Panc1 (cell line): Measurements from ENCODE around the gene CYP4A11. TPM values are rescaled to one million over a fixed set of nuclear protein-coding genes. Genes with fewer than 3 reads are reported as not detected.

Experiments used
- ATAC-seq: fragments of 200-7000 bp; cut with Tn5 transposase; 2 replicates; pipeline ENCODE4 v1.9.1; 2020; ENCODE audit warnings: mild to moderate bottlenecking, moderate library complexity
- BruUV-seq: library from RNA; stranded (reverse); fragments of 400-500 nt; replicated peaks from 2 replicates; lab custom pipeline; 2021; lab: Mats Ljungman, UMichigan
- CTCF ChIA-PET: fragments of 300-600 bp; sonication (Branson Sonifier 250); formaldehyde crosslinking; loops from one replicate; lab custom pipeline; 2022; ENCODE audit warnings: antibody characterized with exemption; lab: Charles Lee
- POLR2A ChIA-PET: fragments of 300-600 bp; sonication (Branson Sonifier 250); formaldehyde crosslinking; loops from one replicate; lab custom pipeline; 2022; ENCODE audit warnings: antibody characterized with exemption; lab: Charles Lee
- DNase-seq: peaks from one replicate; pipeline ENCODE4 v3.0.0-alpha.2; 2010; ENCODE audit warnings: low read depth, low spot score
- H3K27ac ChIP-seq: 2 replicates; pipeline ENCODE4 v1.5.1; 2011; ENCODE audit warnings: mild to moderate bottlenecking, low read length, inconsistent platforms
- H3K27me3 ChIP-seq: fragments of 200-500 bp; sonication (Bioruptor generic); 2 replicates; pipeline ENCODE4 v1.6.0; 2014; ENCODE audit warnings: low read length, inconsistent platforms; ENCODE audit not compliant: control insufficient read depth, insufficient read depth
- H3K36me3 ChIP-seq: fragments of 200-500 bp; sonication (Bioruptor generic); 2 replicates; pipeline ENCODE4 v1.5.1; 2014; ENCODE audit warnings: inconsistent platforms, mild to moderate bottlenecking, low read length, moderate library complexity; ENCODE audit not compliant: control insufficient read depth, insufficient read depth
- H3K4me1 ChIP-seq: 2 replicates; pipeline ENCODE4 v1.5.1; 2011; ENCODE audit warnings: inconsistent platforms, mild to moderate bottlenecking, low read length, moderate library complexity; ENCODE audit not compliant: control insufficient read depth, insufficient read depth
- H3K4me3 ChIP-seq, 2 experiments: 2 replicates each; pipeline ENCODE4 v1.5.1; 2011 to 2012; ENCODE audit warnings: low read depth in 2 of 2, low read length in 2 of 2, mild to moderate bottlenecking in 2 of 2, inconsistent platforms in 1 of 2, moderate library complexity in 1 of 2
- H3K9me3 ChIP-seq: fragments of 200-500 bp; sonication (Bioruptor generic); 2 replicates; pipeline ENCODE4 v1.5.1; 2014; ENCODE audit warnings: low read depth, mild to moderate bottlenecking, inconsistent platforms, low read length, moderate library complexity; ENCODE audit not compliant: control insufficient read depth, insufficient read depth
- POLR2AphosphoS5 ChIP-seq: IDR thresholded peaks from 2 replicates; pipeline ENCODE4 v1.6.1; 2012; ENCODE audit warnings: mild to moderate bottlenecking, low read depth, low read length, moderate library complexity
- SIN3A ChIP-seq: IDR thresholded peaks from 2 replicates; pipeline ENCODE4 v1.6.1; 2012; ENCODE audit warnings: low read depth, mild to moderate bottlenecking, low read length, moderate library complexity, borderline replicate concordance; ENCODE audit not compliant: insufficient read depth
- TCF7L2 ChIP-seq: IDR thresholded peaks from 2 replicates; pipeline ENCODE4 v1.6.1; 2011; ENCODE audit warnings: mild to moderate bottlenecking, low read depth, low read length, inconsistent platforms
- in situ Hi-C: cut with HindIII; loops from 2 replicates; pipeline ENCODE4 v1.10.0; 2016; ENCODE audit warnings: low sequenced_read_pairs, low pct_unique_long_range_greater_than_20kb
- intact Hi-C: fragments of 100-400 bp; cut with micrococcal nuclease; formaldehyde crosslinking; loops from one replicate; pipeline ENCODE4 v1.10.0; 2022; ENCODE audit not compliant: unreplicated experiment
- total RNA-seq: library from RNA; stranded (reverse); gene quantifications from one replicate; pipeline ENCODE4 v1.2.1, GENCODE V29; 2021; ENCODE audit not compliant: unreplicated experiment
- TF ChIP-seq, protein P1 (sequence below): fragments of 450-650 bp; IDR thresholded peaks from 2 replicates; pipeline ENCODE4 v1.5.1; 2017; ENCODE audit warnings: mild to moderate bottlenecking
- TF ChIP-seq, protein P2 (sequence below), 2 experiments: IDR thresholded peaks; 2 replicates each; pipeline ENCODE4 v1.6.1; 2011 to 2012; ENCODE audit warnings: low read depth in 2 of 2, control low read depth in 1 of 2, low read length in 1 of 2, mild to moderate bottlenecking in 1 of 2, moderate library complexity in 1 of 2; ENCODE audit not compliant: insufficient read depth in 1 of 2

Gene CYP4A11
- total RNA-seq, 1 experiment from 2014 or later, result not detected

DNA sequence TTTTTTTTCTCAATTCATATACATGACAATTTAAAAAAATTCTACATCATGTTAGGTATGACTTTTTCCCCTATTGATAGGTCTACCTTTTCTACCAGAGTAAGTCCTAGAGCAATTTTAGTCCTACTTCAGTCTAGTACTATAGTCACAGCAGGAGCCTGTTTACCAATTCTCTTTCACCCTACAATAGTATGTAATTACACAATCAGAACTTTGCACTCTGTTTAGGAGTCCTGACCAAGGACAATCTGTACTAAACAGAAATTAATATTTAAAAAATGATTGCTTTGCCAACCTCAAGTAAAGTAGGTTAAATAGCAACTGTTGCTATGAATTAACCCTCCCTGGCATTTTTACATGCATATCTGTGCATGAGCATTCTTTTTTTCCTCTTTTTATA is 810 bp upstream of the CYP4A11 start:
- H3K27ac ChIP-seq, result no peak overlapping the region
- CTCF ChIA-PET, result no interaction called here
- no peaks in the 10 kb centered on the region for H3K4me1 ChIP-seq
- no peaks in the 10 kb centered on the region for H3K9me3 ChIP-seq
- no peak for DNase-seq
- H3K36me3 ChIP-seq, result no peaks in the 10 kb centered on the region
- POLR2A ChIA-PET, result no interaction called here
- ATAC-seq, result no peak
- intact Hi-C loops, result no loop called here
- in situ Hi-C loops, result no loop called here
- TF ChIP-seq, protein P1, sequence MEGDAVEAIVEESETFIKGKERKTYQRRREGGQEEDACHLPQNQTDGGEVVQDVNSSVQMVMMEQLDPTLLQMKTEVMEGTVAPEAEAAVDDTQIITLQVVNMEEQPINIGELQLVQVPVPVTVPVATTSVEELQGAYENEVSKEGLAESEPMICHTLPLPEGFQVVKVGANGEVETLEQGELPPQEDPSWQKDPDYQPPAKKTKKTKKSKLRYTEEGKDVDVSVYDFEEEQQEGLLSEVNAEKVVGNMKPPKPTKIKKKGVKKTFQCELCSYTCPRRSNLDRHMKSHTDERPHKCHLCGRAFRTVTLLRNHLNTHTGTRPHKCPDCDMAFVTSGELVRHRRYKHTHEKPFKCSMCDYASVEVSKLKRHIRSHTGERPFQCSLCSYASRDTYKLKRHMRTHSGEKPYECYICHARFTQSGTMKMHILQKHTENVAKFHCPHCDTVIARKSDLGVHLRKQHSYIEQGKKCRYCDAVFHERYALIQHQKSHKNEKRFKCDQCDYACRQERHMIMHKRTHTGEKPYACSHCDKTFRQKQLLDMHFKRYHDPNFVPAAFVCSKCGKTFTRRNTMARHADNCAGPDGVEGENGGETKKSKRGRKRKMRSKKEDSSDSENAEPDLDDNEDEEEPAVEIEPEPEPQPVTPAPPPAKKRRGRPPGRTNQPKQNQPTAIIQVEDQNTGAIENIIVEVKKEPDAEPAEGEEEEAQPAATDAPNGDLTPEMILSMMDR, result no peak
- TF ChIP-seq POLR2AphosphoS5, result no peak
- TF ChIP-seq, protein P2, sequence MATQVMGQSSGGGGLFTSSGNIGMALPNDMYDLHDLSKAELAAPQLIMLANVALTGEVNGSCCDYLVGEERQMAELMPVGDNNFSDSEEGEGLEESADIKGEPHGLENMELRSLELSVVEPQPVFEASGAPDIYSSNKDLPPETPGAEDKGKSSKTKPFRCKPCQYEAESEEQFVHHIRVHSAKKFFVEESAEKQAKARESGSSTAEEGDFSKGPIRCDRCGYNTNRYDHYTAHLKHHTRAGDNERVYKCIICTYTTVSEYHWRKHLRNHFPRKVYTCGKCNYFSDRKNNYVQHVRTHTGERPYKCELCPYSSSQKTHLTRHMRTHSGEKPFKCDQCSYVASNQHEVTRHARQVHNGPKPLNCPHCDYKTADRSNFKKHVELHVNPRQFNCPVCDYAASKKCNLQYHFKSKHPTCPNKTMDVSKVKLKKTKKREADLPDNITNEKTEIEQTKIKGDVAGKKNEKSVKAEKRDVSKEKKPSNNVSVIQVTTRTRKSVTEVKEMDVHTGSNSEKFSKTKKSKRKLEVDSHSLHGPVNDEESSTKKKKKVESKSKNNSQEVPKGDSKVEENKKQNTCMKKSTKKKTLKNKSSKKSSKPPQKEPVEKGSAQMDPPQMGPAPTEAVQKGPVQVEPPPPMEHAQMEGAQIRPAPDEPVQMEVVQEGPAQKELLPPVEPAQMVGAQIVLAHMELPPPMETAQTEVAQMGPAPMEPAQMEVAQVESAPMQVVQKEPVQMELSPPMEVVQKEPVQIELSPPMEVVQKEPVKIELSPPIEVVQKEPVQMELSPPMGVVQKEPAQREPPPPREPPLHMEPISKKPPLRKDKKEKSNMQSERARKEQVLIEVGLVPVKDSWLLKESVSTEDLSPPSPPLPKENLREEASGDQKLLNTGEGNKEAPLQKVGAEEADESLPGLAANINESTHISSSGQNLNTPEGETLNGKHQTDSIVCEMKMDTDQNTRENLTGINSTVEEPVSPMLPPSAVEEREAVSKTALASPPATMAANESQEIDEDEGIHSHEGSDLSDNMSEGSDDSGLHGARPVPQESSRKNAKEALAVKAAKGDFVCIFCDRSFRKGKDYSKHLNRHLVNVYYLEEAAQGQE (IDR thresholded peaks at IDR 0.05; ENCODE audit: insufficient read depth in 1 of 2, low read depth in 2 of 2, low read length in 1 of 2), result no peak
- H3K4me3 ChIP-seq, result no peak overlapping the region
- no TSS peak for BruUV-seq
- no peaks in the 10 kb centered on the region for H3K27me3 ChIP-seq

DNA sequence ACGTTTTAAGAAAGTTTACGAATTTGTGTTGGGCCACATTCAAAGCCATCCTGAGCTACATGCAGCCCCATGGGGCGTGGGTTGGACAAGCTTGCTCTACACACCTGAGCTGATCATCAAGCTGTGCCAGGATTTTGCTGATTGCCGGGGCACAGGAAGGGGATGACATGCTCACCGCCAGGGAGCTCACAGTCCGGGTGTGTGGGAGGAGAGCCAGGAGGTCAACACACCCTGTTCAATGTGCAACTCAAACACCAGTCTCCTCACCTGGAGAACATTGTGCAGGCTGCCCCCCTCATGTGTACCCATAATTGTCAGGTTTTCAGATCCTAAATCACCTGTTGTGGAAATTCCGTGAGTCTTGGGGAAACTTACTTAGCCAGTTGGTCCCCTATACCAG is 969 bp downstream of the CYP4A11 start:
- POLR2A ChIA-PET, result no interaction called here
- in situ Hi-C loops (no loop called here), intact Hi-C loops (no loop called here)
- CTCF ChIA-PET, result no interaction called here
- Histone ChIP-seq H3K36me3 (no peaks in the 10 kb centered on the region), H3K27me3 (no peaks in the 10 kb centered on the region), H3K4me1 (no peaks in the 10 kb centered on the region), H3K4me3 (no peak overlapping the region), H3K9me3 (no peaks in the 10 kb centered on the region), H3K27ac (no peak overlapping the region)
- BruUV-seq, result no TSS peak
- DNase-seq (no peak), ATAC-seq (no peak)
- TF ChIP-seq, protein P2 (IDR thresholded peaks at IDR 0.05; ENCODE audit: insufficient read depth in 1 of 2, low read depth in 2 of 2, low read length in 1 of 2), result no peak
- TF ChIP-seq TCF7L2, result no peak
- TF ChIP-seq, protein P1, result no peak
- no peak for TF ChIP-seq POLR2AphosphoS5
- TF ChIP-seq SIN3A, result no peak
